ENCODE data around the gene C20orf144.

The C20orf144 gene

GRCh38 chr20:33702861-33703260 is 40.7 kb downstream of the C20orf144 start:
- no peak for TF ChIP-seq CTCF (IDR thresholded peaks at IDR 0.05; ENCODE audit: low read depth, low read length, missing control alignments)
- no peak overlapping the region for H3K4me3 ChIP-seq (ENCODE audit: low read depth, low read length)

GRCh38 chr20:33703498-33704137 is 41.5 kb downstream of the C20orf144 start:
- in situ Hi-C loops (cut with HindIII; ENCODE audit: low sequenced_read_pairs), result no loop called here
- DNase-seq (ENCODE audit: low read depth), result no peak
- TF ChIP-seq CTCF (IDR thresholded peaks at IDR 0.05; ENCODE audit: low read depth, low read length, missing control alignments), result no peak
- H3K4me3 ChIP-seq (ENCODE audit: low read depth, low read length), result no peak overlapping the region

More at GRCh38 chr20:33702861-33703260, 40.7 kb downstream of the C20orf144 start:
- DNase-seq (ENCODE audit: low read depth), result no peak
- in situ Hi-C loops (cut with HindIII; ENCODE audit: low sequenced_read_pairs), result no loop called here

DNA sequence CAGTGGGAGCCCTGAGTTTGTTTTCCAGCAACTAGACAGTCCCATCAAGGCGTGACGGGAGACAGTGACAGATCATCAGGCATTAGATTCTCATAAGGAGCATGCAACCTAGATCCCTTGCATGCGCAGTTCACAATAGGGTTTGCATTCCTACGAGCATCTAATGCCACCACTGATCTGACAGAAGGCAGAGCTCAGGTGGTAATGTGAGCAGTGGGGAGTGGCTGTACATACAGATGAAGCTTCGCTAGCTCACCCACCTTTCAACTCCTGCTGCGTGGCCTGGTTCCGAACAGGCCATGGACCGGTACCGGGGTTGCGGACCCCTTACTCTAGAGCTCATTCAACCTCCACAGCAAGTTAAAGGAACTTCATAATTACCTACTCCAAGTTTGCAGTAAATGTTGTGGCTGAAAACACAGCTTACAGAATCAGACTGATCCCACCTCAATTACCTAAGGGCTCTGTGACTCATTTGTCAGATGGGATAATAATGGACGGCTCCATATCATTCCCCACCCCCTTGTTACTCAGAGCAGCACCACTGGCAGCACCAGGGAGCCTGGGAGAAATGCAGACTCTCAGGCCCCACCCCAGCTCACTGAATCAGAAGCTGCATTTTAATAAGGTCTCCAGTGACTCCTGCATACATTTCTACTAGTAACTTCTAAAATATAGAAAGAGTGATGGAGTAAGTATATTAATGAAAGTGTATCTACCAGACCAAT is 42.2 kb downstream of the C20orf144 start:
- no peak for TF ChIP-seq CTCF (IDR thresholded peaks at IDR 0.05; ENCODE audit: low read depth, low read length, missing control alignments)
- no peak overlapping the region for H3K4me3 ChIP-seq (ENCODE audit: low read depth, low read length)
- in situ Hi-C loops (cut with HindIII; ENCODE audit: low sequenced_read_pairs), result no loop called here
- no peak for DNase-seq (ENCODE audit: low read depth)

- no peak for TF ChIP-seq CTCF (IDR thresholded peaks at IDR 0.05; ENCODE audit: low read depth, low read length, missing control alignments)
- DNase-seq (ENCODE audit: low read depth), result no peak
- in situ Hi-C loops (cut with HindIII; ENCODE audit: low sequenced_read_pairs), result no loop called here
- H3K4me3 ChIP-seq (ENCODE audit: low read depth, low read length), result no peak overlapping the region
These were observed 45.5 kb downstream of the C20orf144 start for GRCh38 chr20:33707668-33708067.

GRCh38 chr20:33709398-33709797 is 47.3 kb downstream of the C20orf144 start:
- H3K4me3 ChIP-seq (ENCODE audit: low read depth, low read length), result no peak overlapping the region
- TF ChIP-seq CTCF (IDR thresholded peaks at IDR 0.05; ENCODE audit: low read depth, low read length, missing control alignments), result no peak
- in situ Hi-C loops (cut with HindIII; ENCODE audit: low sequenced_read_pairs), result no loop called here
- DNase-seq (ENCODE audit: low read depth), result no peak

DNA sequence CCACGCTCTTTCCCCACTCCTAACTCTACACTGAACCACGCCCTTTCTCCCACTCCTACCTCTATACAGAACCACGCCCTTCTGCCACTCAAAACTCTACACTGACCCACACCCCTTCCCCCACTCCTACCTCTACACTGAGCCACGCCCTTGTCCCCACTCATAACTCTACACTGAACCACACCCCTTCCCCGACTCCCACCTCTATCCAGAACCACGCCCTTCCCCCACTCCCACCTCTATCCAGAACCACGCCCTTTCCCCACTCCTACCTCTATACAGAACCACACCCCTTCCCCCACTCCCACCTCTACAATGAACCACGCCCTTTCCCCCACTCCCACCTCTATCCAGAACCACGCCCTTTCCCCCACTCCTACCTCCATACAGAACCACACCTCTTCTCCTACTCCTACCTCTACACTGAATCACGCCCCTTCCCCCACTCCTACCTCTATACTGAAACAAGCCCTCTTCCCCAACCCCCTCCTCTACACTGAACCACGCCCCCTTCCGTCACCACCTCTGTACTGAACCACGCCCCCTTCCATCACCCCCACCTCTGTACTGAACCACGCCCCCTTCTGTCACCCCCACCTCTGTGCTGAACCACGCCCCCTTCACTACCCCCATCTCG is 47.9 kb downstream of the C20orf144 start:
- no peak overlapping the region for H3K4me3 ChIP-seq (ENCODE audit: low read depth, low read length)
- in situ Hi-C loops (cut with HindIII; ENCODE audit: low sequenced_read_pairs), result no loop called here
- TF ChIP-seq CTCF (IDR thresholded peaks at IDR 0.05; ENCODE audit: low read depth, low read length, missing control alignments), result no peak
- no peak for DNase-seq (ENCODE audit: low read depth)
